Transverse colon (tissue), 4 donors: Measurements from ENCODE around the gene PI16. TPM values are rescaled to one million over a fixed set of nuclear protein-coding genes. Genes with fewer than 3 reads are reported as not detected.
"Not testable (repeated sequence)": the region's sequence is repeated elsewhere in the genome, so short reads cannot be mapped to it uniquely, and the experiment has no call there.

Experiments used
- DNase-seq: peaks from one replicate; pipeline ENCODE4 v3.0.0-alpha.2; 2019
- H3K27ac ChIP-seq, 4 donors: fragments of 200-600 bp; sonication (generic); 2 replicates each; pipeline ENCODE4 v1.5.1; 2016 to 2018; ENCODE audit warnings: inconsistent platforms in 4 of 4
- H3K27me3 ChIP-seq: fragments of 200-600 bp; sonication (generic); 2 replicates; pipeline ENCODE4 v1.5.1; 2017; ENCODE audit warnings: inconsistent platforms
- H3K36me3 ChIP-seq, 4 donors: fragments of 200-600 bp; sonication (generic); 2 replicates each; pipeline ENCODE4 v1.5.1; 2017 to 2019; ENCODE audit warnings: inconsistent platforms in 4 of 4
- H3K4me1 ChIP-seq, 4 donors: fragments of 200-600 bp; sonication (generic); 2 replicates each; pipeline ENCODE4 v1.5.1; 2017 to 2020; ENCODE audit warnings: inconsistent platforms in 4 of 4
- H3K4me3 ChIP-seq, 4 donors: fragments of 200-600 bp; sonication (generic); 1 replicate in 1 of 4; 2 replicates in 3 of 4; pipeline versions ENCODE4 v1.5.1 to v1.6.1; 2017 to 2019; ENCODE audit warnings: inconsistent platforms in 4 of 4
- H3K9me3 ChIP-seq, 2 donors: fragments of 200-600 bp; sonication (generic); 2 replicates each; pipeline ENCODE4 v1.5.1; 2017 to 2019; ENCODE audit warnings: inconsistent platforms in 2 of 2
- CTCF ChIP-seq, 5 experiments: fragments of 200-600 bp in 3 of 5; fragments of 450-650 bp in 2 of 5; sonication (generic) in 3 of 5; IDR thresholded peaks; 1 replicate in 2 of 5; 2 replicates in 3 of 5; pipeline ENCODE4 v1.5.1; 2016 to 2017; ENCODE audit warnings: antibody characterized with exemption in 5 of 5, inconsistent platforms in 3 of 5, mild to moderate bottlenecking in 2 of 5, moderate library complexity in 1 of 5
- EP300 ChIP-seq: sonication (generic); formaldehyde crosslinking; IDR thresholded peaks from one replicate; pipeline ENCODE4 v1.6.1; 2017; ENCODE audit warnings: antibody characterized with exemption, low read depth
- POLR2A ChIP-seq: fragments of 450-650 bp; IDR thresholded peaks from one replicate; pipeline ENCODE4 v1.6.1; 2016; ENCODE audit warnings: antibody characterized with exemption, mild to moderate bottlenecking, moderate library complexity
- POLR2AphosphoS5 ChIP-seq, 3 donors: sonication (generic); formaldehyde crosslinking; IDR thresholded peaks; one replicate each; pipeline ENCODE4 v1.6.1; 2016; ENCODE audit warnings: antibody characterized with exemption in 3 of 3
- WGBS, 2 donors: methylation state at CpG; one replicate each; pipeline ENCODE4 v1.1.5; 2018; ENCODE audit warnings: low coverage in 1 of 2; 5-methylcytosine and 5-hydroxymethylcytosine counted together
- in situ Hi-C, 4 donors: fragments of 200-750 bp; cut with MboI; loops; one replicate each; pipeline versions ENCODE4 v1.15.0 to v1.15.1; 2017; ENCODE audit warnings: low sequenced_read_pairs in 3 of 4, low pct_ligation_motif_present in 1 of 4, low pct_unique_long_range_greater_than_20kb in 1 of 4
- intact Hi-C: fragments of 100-400 bp; cut with DNase I; formaldehyde crosslinking; loops from one replicate; pipeline ENCODE4 v1.15.1; 2023; ENCODE audit warnings: low total_unique reads
- total RNA-seq, 4 donors: library from RNA; depleted of rRNA; stranded (reverse); fragments of >200 nt; gene quantifications; one replicate each; pipeline ENCODE4 v1.1.0, GENCODE V29; 2016

Gene PI16
- total RNA-seq, 4 donors from 2014 or later: 0.60 to 5.6 (median 4.0) TPM; not detected in 1

GRCh38 chr6:36934901-36935300 lies 19.6 kb upstream of the PI16 start:
- DNase-seq: no peak
- no peaks in the 10 kb centered on the region for H3K4me1 ChIP-seq
- intact Hi-C loops: no loop called here
- TF ChIP-seq POLR2A (no peak), CTCF (IDR thresholded peaks at IDR 0.05) (no peak), EP300 (no peak), POLR2AphosphoS5 (IDR thresholded peaks at IDR 0.05) (no peak)
- H3K27ac ChIP-seq: no peak overlapping the region
- no peaks in the 10 kb centered on the region for H3K9me3 ChIP-seq
- no peaks in the 10 kb centered on the region for H3K27me3 ChIP-seq
- H3K4me3 ChIP-seq: no peak overlapping the region
- 83 to 86% methylated on average over 4 to 7 of the region's 7 CpGs for WGBS, 2 donors
- in situ Hi-C loops: no loop called here
- H3K36me3 ChIP-seq: no peaks in the 10 kb centered on the region

GRCh38 chr6:36936824-36937223 lies 17.7 kb upstream of the PI16 start:
- 91% methylated on average over 5 of the region's 5 CpGs; no CpG with 5 or more reads in 1 of the 2 donors for WGBS, 2 donors
- Histone ChIP-seq H3K27ac (no peak overlapping the region), H3K9me3 (no peaks in the 10 kb centered on the region), H3K36me3 (no peaks in the 10 kb centered on the region), H3K27me3 (no peaks in the 10 kb centered on the region), H3K4me1 (no peaks in the 10 kb centered on the region), H3K4me3 (no peak overlapping the region)
- intact Hi-C loops (no loop called here), in situ Hi-C loops (no loop called here)
- no peak for DNase-seq
- TF ChIP-seq EP300 (no peak), POLR2AphosphoS5 (IDR thresholded peaks at IDR 0.05) (no peak), CTCF (IDR thresholded peaks at IDR 0.05) (no peak), POLR2A (no peak)

GRCh38 chr6:36937896-36938295 lies 16.6 kb upstream of the PI16 start:
- H3K36me3 ChIP-seq: no peaks in the 10 kb centered on the region
- no peak overlapping the region for H3K27ac ChIP-seq
- H3K9me3 ChIP-seq: no peaks in the 10 kb centered on the region
- H3K27me3 ChIP-seq: no peaks in the 10 kb centered on the region
- H3K4me3 ChIP-seq: no peak overlapping the region
- 79 to 90% methylated on average over 4 to 6 of the region's 6 CpGs for WGBS, 2 donors
- DNase-seq: no peak
- in situ Hi-C loops: no loop called here
- H3K4me1 ChIP-seq: no peaks in the 10 kb centered on the region
- TF ChIP-seq CTCF (IDR thresholded peaks at IDR 0.05): no peak
- no peak for TF ChIP-seq EP300
- no peak for TF ChIP-seq POLR2A
- no peak for TF ChIP-seq POLR2AphosphoS5 (IDR thresholded peaks at IDR 0.05)
- intact Hi-C loops: no loop called here

GRCh38 chr6:36938536-36938935 lies 16.0 kb upstream of the PI16 start:
- no peak for DNase-seq
- Histone ChIP-seq H3K4me1 (no peaks in the 10 kb centered on the region), H3K27ac (no peak overlapping the region), H3K4me3 (no peak overlapping the region), H3K27me3 (no peaks in the 10 kb centered on the region), H3K9me3 (no peaks in the 10 kb centered on the region), H3K36me3 (no peaks in the 10 kb centered on the region)
- 100% methylated on average over 4 of the region's 4 CpGs; no CpG with 5 or more reads in 1 of the 2 donors for WGBS, 2 donors
- intact Hi-C loops: no loop called here
- in situ Hi-C loops: no loop called here
- TF ChIP-seq CTCF (IDR thresholded peaks at IDR 0.05): no peak
- TF ChIP-seq POLR2A: no peak
- no peak for TF ChIP-seq POLR2AphosphoS5 (IDR thresholded peaks at IDR 0.05)
- no peak for TF ChIP-seq EP300

GRCh38 chr6:36939005-36939404 lies 15.5 kb upstream of the PI16 start:
- H3K36me3 ChIP-seq, H3K27ac ChIP-seq, H3K4me3 ChIP-seq, DNase-seq, intact Hi-C loops, H3K4me1 ChIP-seq, in situ Hi-C loops, H3K9me3 ChIP-seq, H3K27me3 ChIP-seq: not testable (repeated sequence)
- 93 to 100% methylated on average over 1 to 5 of the region's 5 CpGs for WGBS, 2 donors
